Smooth muscle cell (in vitro differentiated cells): ENCODE measurements around the gene SNTG2. TPM values are rescaled to one million over a fixed set of nuclear protein-coding genes. Genes with fewer than 3 reads are reported as not detected.
A peak's percentile ranks its signal among the peaks of the same experiment; 100 is the strongest.

Experiments
- DNase-seq: peaks from one replicate; lab custom pipeline; 2025; ENCODE audit not compliant: unreplicated experiment; lab: John Stamatoyannopoulos, UW
- H2AFZ ChIP-seq: fragments of 200-600 bp; sonication (generic); 2 replicates; pipeline ENCODE4 v1.6.0; 2016; ENCODE audit warnings: antibody characterized with exemption, low read depth, mild to moderate bottlenecking
- H3F3A ChIP-seq: fragments of 200-600 bp; sonication (generic); 2 replicates; pipeline ENCODE4 v1.6.0; 2017; ENCODE audit warnings: antibody characterized with exemption, low read depth
- H3K27ac ChIP-seq: fragments of 200-600 bp; sonication (generic); 2 replicates; pipeline ENCODE4 v1.5.1; 2016; ENCODE audit warnings: low read depth, mild to moderate bottlenecking
- H3K27me3 ChIP-seq: fragments of 200-600 bp; sonication (generic); 2 replicates; pipeline ENCODE4 v1.6.1; 2016; ENCODE audit warnings: low read depth, mild to moderate bottlenecking
- H3K36me3 ChIP-seq: fragments of 200-600 bp; sonication (generic); 2 replicates; pipeline ENCODE4 v1.5.1; 2016; ENCODE audit warnings: low read depth
- H3K4me1 ChIP-seq: fragments of 200-600 bp; sonication (generic); 2 replicates; pipeline ENCODE4 v1.5.1; 2016; ENCODE audit warnings: low read depth
- H3K4me2 ChIP-seq: fragments of 200-600 bp; sonication (generic); 2 replicates; pipeline ENCODE4 v1.6.0; 2016; ENCODE audit warnings: mild to moderate bottlenecking
- H3K4me3 ChIP-seq: fragments of 200-600 bp; sonication (generic); 2 replicates; pipeline ENCODE4 v1.5.1; 2016; ENCODE audit warnings: mild to moderate bottlenecking
- H3K79me2 ChIP-seq: fragments of 200-600 bp; sonication (generic); 2 replicates; pipeline ENCODE4 v1.6.0; 2016; ENCODE audit warnings: low read depth, mild to moderate bottlenecking
- H3K9ac ChIP-seq: fragments of 200-600 bp; sonication (generic); 2 replicates; pipeline ENCODE4 v1.6.0; 2016; ENCODE audit warnings: low read depth
- H3K9me3 ChIP-seq: fragments of 200-600 bp; sonication (generic); replicated peaks from 2 replicates; pipeline ENCODE4 v1.5.1; 2016; ENCODE audit warnings: low read depth
- H4K20me1 ChIP-seq: fragments of 200-600 bp; sonication (generic); 2 replicates; pipeline ENCODE4 v1.6.0; 2016; ENCODE audit warnings: low read depth
- CTCF ChIP-seq: fragments of 200-600 bp; sonication (generic); IDR thresholded peaks from 2 replicates; pipeline ENCODE4 v1.5.1; 2017; ENCODE audit warnings: borderline replicate concordance, mild to moderate bottlenecking, antibody characterized with exemption; ENCODE audit not compliant: insufficient read depth, poor library complexity, severe bottlenecking
- WGBS: methylation state at CpG from one replicate; pipeline ENCODE4 v1.1.7; 2016; ENCODE audit warnings: low lambda C conversion rate; 5-methylcytosine and 5-hydroxymethylcytosine counted together
- polyA plus RNA-seq: library from polyadenylated mRNA; unstranded; fragments of >200 nt; fragmentation: Nextera tagmentation; extraction: Ambion mirVana; gene quantifications from 2 replicates; pipeline ENCODE4 v1.2.1, GENCODE V29; 2016
- total RNA-seq: library from RNA; depleted of rRNA; stranded (reverse); fragments of >200 nt; gene quantifications from 2 replicates; pipeline ENCODE4 v1.2.3, GENCODE V29; 2014

SNTG2 gene
- total and polyA plus RNA-seq, 2 experiments from 2014 or later, result 0.56 TPM; not detected in 1

- Histone ChIP-seq H2AFZ (no peak overlapping the region), H3K9ac (no peak overlapping the region), H3K79me2 (no peaks in the 10 kb centered on the region), H3F3A (no peaks in the 10 kb centered on the region), H3K4me3 (no peak overlapping the region), H4K20me1 (no peaks in the 10 kb centered on the region), H3K27me3 (no peaks in the 10 kb centered on the region), H3K27ac (no peak overlapping the region), H3K36me3 (no peaks in the 10 kb centered on the region), H3K9me3 (peaks cover 9% of the 10 kb centered on the region), H3K4me1 (no peaks in the 10 kb centered on the region), H3K4me2 (no peak overlapping the region)
- no peak for DNase-seq
- WGBS, result 94% methylated on average over 4 of the region's 4 CpGs
- TF ChIP-seq CTCF, result no peak
Observed at GRCh38 chr2:1209246-1209645, 258.6 kb downstream of the SNTG2 start.

- no peak overlapping the region for H3K4me2 ChIP-seq
- WGBS, result 94% methylated on average over 3 of the region's 3 CpGs
- H3K4me1 ChIP-seq, result no peaks in the 10 kb centered on the region
- no peak overlapping the region for H3K27ac ChIP-seq
- peaks cover 11% of the 10 kb centered on the region for H3K9me3 ChIP-seq
- no peaks in the 10 kb centered on the region for H3K79me2 ChIP-seq
- no peaks in the 10 kb centered on the region for H3F3A ChIP-seq
- no peak overlapping the region for H3K4me3 ChIP-seq
- no peak overlapping the region for H3K9ac ChIP-seq
- no peaks in the 10 kb centered on the region for H3K36me3 ChIP-seq
- H3K27me3 ChIP-seq, result no peaks in the 10 kb centered on the region
- H2AFZ ChIP-seq, result no peak overlapping the region
- no peaks in the 10 kb centered on the region for H4K20me1 ChIP-seq
- no peak for TF ChIP-seq CTCF
- DNase-seq, result no peak
Observed at GRCh38 chr2:1209761-1210160, 259.1 kb downstream of the SNTG2 start.

- Histone ChIP-seq H3K9ac (no peak overlapping the region), H3K36me3 (no peaks in the 10 kb centered on the region), H2AFZ (no peak overlapping the region), H3K27ac (no peak overlapping the region), H3K9me3 (peaks cover 11% of the 10 kb centered on the region), H3K79me2 (no peaks in the 10 kb centered on the region), H3F3A (no peaks in the 10 kb centered on the region), H4K20me1 (no peaks in the 10 kb centered on the region), H3K4me3 (no peak overlapping the region), H3K4me2 (no peak overlapping the region), H3K27me3 (no peaks in the 10 kb centered on the region), H3K4me1 (no peaks in the 10 kb centered on the region)
- DNase-seq, result no peak
- WGBS, result 72% methylated on average over 3 of the region's 3 CpGs
- no peak for TF ChIP-seq CTCF
Observed at GRCh38 chr2:1210352-1210751, 259.7 kb downstream of the SNTG2 start.

GRCh38 chr2:1219901-1220573 lies 269.4 kb downstream of the SNTG2 start:
- Histone ChIP-seq H4K20me1 (no peaks in the 10 kb centered on the region), H3K9me3 (no peaks in the 10 kb centered on the region), H3K4me2 (peak overlapping the region; percentile 25), H3F3A (no peaks in the 10 kb centered on the region), H3K4me1 (no peaks in the 10 kb centered on the region), H3K79me2 (no peaks in the 10 kb centered on the region), H3K9ac (no peak overlapping the region), H3K36me3 (no peaks in the 10 kb centered on the region), H3K27ac (no peak overlapping the region), H2AFZ (no peak overlapping the region), H3K4me3 (no peak overlapping the region), H3K27me3 (no peaks in the 10 kb centered on the region)
- DNase-seq, result no peak
- 62% methylated on average over 13 of the region's 13 CpGs for WGBS
- no peak for TF ChIP-seq CTCF
